SU-DHL-6 (cell line): ENCODE measurements around the gene TBC1D5.

Source experiments
- H2AFZ ChIP-seq: fragments of 200-600 bp; sonication (generic); 2 replicates; pipeline ENCODE4 v1.6.1; 2014; ENCODE audit warnings: low read depth, mild to moderate bottlenecking, moderate library complexity, mixed read lengths, antibody characterized with exemption, low read length; ENCODE audit not compliant: severe bottlenecking
- H3F3A ChIP-seq: fragments of 200-600 bp; shearing (Covaris generic); 2 replicates; pipeline ENCODE4 v1.6.0; 2016; ENCODE audit warnings: antibody characterized with exemption, mild to moderate bottlenecking; ENCODE audit not compliant: insufficient read depth
- H3K27ac ChIP-seq: fragments of 200-600 bp; sonication (generic); 2 replicates; pipeline ENCODE4 v1.5.1; 2016; ENCODE audit warnings: low read depth, mild to moderate bottlenecking, low read length, moderate library complexity, mixed read lengths
- H3K27me3 ChIP-seq: fragments of 200-600 bp; sonication (generic), shearing (Covaris generic); 2 replicates; pipeline ENCODE4 v1.6.0; 2014; ENCODE audit warnings: mild to moderate bottlenecking, low read length
- H3K36me3 ChIP-seq: fragments of 200-600 bp; sonication (generic); 2 replicates; pipeline ENCODE4 v1.6.1; 2014; ENCODE audit warnings: mild to moderate bottlenecking, low read length, mixed read lengths
- H3K4me2 ChIP-seq: fragments of 300-600, 200-600 bp; shearing (Covaris generic), sonication (generic); 2 replicates; pipeline ENCODE4 v1.6.0; 2014; ENCODE audit warnings: low read length, low read depth, mild to moderate bottlenecking; ENCODE audit not compliant: poor library complexity, severe bottlenecking
- H3K4me3 ChIP-seq: fragments of 200-600 bp; sonication (generic); 2 replicates; pipeline ENCODE4 v1.5.1; 2014; ENCODE audit warnings: antibody characterized with exemption, low read length, mild to moderate bottlenecking, mixed read lengths; ENCODE audit not compliant: insufficient read depth, poor library complexity, severe bottlenecking
- H3K79me2 ChIP-seq: fragments of 200-600 bp; sonication (generic); 2 replicates; pipeline ENCODE4 v1.6.1; 2014; ENCODE audit warnings: mild to moderate bottlenecking, low read length, moderate library complexity; ENCODE audit not compliant: insufficient read depth
- H3K9ac ChIP-seq: fragments of 200-600 bp; sonication (generic); 2 replicates; pipeline ENCODE4 v1.7.0; 2014; ENCODE audit warnings: mild to moderate bottlenecking, low read length
- H3K9me2 ChIP-seq: fragments of 200-600 bp; sonication (generic); replicated peaks from 2 replicates; pipeline ENCODE4 v1.6.1; 2014; ENCODE audit warnings: low read length; ENCODE audit not compliant: insufficient read depth
- H3K9me3 ChIP-seq: fragments of 200-600 bp; sonication (generic); 2 replicates; pipeline ENCODE4 v1.6.1; 2014; ENCODE audit warnings: low read length, mixed read lengths; ENCODE audit not compliant: insufficient read depth
- H4K20me1 ChIP-seq: fragments of 200-600 bp; sonication (generic); 2 replicates; pipeline ENCODE4 v1.6.1; 2014; ENCODE audit warnings: low read depth, mild to moderate bottlenecking, antibody characterized with exemption, low read length, moderate library complexity, mixed read lengths
- EZH2phosphoT487 ChIP-seq: fragments of 200-600 bp; sonication (generic), shearing (Covaris generic); conservative IDR thresholded peaks from 2 replicates; pipeline ENCODE4 v1.6.1; 2018; ENCODE audit warnings: mild to moderate bottlenecking, antibody characterized with exemption, low read length, moderate library complexity, mixed read lengths
- TF ChIP-seq, protein P1 (sequence below): fragments of 200-600 bp; sonication (generic); IDR thresholded peaks from one replicate; pipeline ENCODE4 v1.5.1; 2017; ENCODE audit warnings: antibody characterized with exemption, mild to moderate bottlenecking, low read length, moderate library complexity; ENCODE audit not compliant: insufficient read depth, poor library complexity, severe bottlenecking

Gene TBC1D5

DNA sequence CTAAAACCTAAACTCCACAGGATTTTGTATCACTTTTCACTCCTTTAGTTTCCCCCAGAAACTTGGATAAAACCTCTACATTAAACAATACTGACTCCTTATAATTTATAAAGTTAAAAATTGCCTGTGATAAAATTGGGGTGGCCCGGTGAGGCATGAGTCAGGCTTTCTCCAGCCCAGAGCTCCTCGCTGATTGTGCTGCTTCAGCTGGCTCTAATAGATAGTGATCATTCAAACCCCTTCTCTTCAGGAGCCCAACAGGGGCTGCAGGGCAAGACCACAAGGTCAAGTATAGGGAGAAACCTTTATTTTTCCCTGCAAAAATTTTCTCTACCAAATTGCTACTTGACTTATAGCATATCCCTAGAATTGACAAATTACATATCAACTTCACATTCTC lies 549.4 kb downstream of the TBC1D5 start:
- Histone ChIP-seq H3K27me3 (no peaks in the 10 kb centered on the region), H2AFZ (no peak overlapping the region), H3K4me2 (no peak overlapping the region), H3F3A (no peaks in the 10 kb centered on the region), H3K79me2 (no peaks in the 10 kb centered on the region), H3K9me3 (no peaks in the 10 kb centered on the region), H3K4me3 (no peak overlapping the region), H3K36me3 (no peaks in the 10 kb centered on the region), H3K27ac (no peak overlapping the region), H3K9me2 (no peaks in the 10 kb centered on the region), H3K9ac (no peak overlapping the region), H4K20me1 (no peaks in the 10 kb centered on the region)
- TF ChIP-seq, protein P1, sequence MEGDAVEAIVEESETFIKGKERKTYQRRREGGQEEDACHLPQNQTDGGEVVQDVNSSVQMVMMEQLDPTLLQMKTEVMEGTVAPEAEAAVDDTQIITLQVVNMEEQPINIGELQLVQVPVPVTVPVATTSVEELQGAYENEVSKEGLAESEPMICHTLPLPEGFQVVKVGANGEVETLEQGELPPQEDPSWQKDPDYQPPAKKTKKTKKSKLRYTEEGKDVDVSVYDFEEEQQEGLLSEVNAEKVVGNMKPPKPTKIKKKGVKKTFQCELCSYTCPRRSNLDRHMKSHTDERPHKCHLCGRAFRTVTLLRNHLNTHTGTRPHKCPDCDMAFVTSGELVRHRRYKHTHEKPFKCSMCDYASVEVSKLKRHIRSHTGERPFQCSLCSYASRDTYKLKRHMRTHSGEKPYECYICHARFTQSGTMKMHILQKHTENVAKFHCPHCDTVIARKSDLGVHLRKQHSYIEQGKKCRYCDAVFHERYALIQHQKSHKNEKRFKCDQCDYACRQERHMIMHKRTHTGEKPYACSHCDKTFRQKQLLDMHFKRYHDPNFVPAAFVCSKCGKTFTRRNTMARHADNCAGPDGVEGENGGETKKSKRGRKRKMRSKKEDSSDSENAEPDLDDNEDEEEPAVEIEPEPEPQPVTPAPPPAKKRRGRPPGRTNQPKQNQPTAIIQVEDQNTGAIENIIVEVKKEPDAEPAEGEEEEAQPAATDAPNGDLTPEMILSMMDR, result no peak
- TF ChIP-seq EZH2phosphoT487, result no peak

DNA sequence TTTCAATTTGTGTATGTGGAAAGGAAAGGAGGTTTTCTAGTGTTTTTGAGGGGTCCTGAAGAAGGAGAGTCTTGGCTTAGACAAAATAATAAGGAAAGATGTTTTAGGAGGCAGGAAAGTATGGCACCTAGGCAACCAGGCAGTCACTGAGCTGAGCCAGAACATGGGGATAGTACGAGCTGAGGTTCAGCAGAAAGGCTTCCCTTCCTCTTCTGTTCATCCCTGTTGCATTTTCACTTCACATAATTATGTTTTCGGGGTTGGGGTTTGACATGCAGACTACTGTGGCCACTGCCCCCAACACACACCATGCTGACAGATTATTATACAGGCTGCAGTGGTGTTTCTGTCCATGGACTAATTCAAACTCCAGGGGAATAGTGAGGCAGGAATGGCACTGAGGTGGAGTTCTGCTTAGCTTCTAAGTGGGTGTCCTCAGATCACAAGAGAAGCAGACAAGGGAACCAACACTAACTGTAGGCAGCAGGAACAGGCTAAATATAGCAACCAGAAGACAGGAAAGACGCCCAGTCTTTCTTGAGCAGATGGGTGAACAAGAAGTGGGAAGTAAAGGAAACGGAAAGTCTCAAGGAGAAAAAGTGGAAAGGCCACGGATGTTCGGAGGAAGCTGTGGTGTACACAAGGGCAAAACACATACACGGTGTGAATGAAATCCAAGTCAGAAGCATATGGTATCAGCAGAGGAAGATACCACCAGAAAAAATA lies 551.9 kb downstream of the TBC1D5 start:
- H3K9me2 ChIP-seq, result no peaks in the 10 kb centered on the region
- no peaks in the 10 kb centered on the region for H4K20me1 ChIP-seq
- no peaks in the 10 kb centered on the region for H3K9me3 ChIP-seq
- no peak overlapping the region for H3K4me3 ChIP-seq
- H2AFZ ChIP-seq, result no peak overlapping the region
- no peak overlapping the region for H3K4me2 ChIP-seq
- no peaks in the 10 kb centered on the region for H3K27me3 ChIP-seq
- no peak overlapping the region for H3K9ac ChIP-seq
- no peaks in the 10 kb centered on the region for H3K79me2 ChIP-seq
- TF ChIP-seq, protein P1, result no peak
- TF ChIP-seq EZH2phosphoT487, result no peak
- no peaks in the 10 kb centered on the region for H3K36me3 ChIP-seq
- no peak overlapping the region for H3K27ac ChIP-seq
- no peaks in the 10 kb centered on the region for H3F3A ChIP-seq

DNA sequence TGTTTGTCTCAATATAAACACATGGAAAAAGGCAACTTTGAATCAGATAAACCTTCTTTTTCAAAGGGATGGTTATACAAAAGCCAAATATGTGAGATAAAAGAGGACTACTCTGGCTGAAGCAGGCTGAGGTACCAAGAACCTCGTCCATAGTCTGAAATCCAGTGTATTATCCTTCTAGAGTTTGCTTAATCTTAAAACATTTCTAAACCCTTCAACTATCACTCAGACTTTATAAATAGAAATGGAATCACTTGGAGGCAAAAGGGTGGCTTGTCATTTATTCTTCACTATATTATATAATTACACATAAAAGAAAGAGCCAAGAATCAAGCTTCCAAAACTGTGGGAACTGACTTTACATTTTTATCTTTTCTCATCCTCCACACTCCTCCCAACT lies 554.1 kb downstream of the TBC1D5 start:
- Histone ChIP-seq H3K9me2 (no peaks in the 10 kb centered on the region), H2AFZ (no peak overlapping the region), H3K79me2 (no peaks in the 10 kb centered on the region), H3K27ac (no peak overlapping the region), H3F3A (no peaks in the 10 kb centered on the region), H4K20me1 (no peaks in the 10 kb centered on the region), H3K9ac (no peak overlapping the region), H3K36me3 (0 out of 2 replicates have a peak, but pooled peaks cover 3% of the 10 kb centered on the region), H3K4me3 (no peak overlapping the region), H3K9me3 (no peaks in the 10 kb centered on the region), H3K4me2 (no peak overlapping the region), H3K27me3 (no peaks in the 10 kb centered on the region)
- TF ChIP-seq, protein P1, result no peak
- no peak for TF ChIP-seq EZH2phosphoT487
